GM19351 (cell line): ENCODE data around the gene C1QTNF12.

ENCODE experiments used
- ATAC-seq: cut with Tn5 transposase; IDR thresholded peaks from one replicate; pipeline ENCODE4 v1.9.1; 2021; ENCODE audit warnings: mild to moderate bottlenecking, moderate library complexity; ENCODE audit not compliant: unreplicated experiment

Gene C1QTNF12

GRCh38 chr1:1281533-1282321, 35.2 kb upstream of the C1QTNF12 start:
- no peak for ATAC-seq

- no peak for ATAC-seq
Measured at GRCh38 chr1:1280782-1281481, 34.4 kb upstream of the C1QTNF12 start.

GRCh38 chr1:1279028-1279427, 32.5 kb upstream of the C1QTNF12 start:
- no peak for ATAC-seq

DNA sequence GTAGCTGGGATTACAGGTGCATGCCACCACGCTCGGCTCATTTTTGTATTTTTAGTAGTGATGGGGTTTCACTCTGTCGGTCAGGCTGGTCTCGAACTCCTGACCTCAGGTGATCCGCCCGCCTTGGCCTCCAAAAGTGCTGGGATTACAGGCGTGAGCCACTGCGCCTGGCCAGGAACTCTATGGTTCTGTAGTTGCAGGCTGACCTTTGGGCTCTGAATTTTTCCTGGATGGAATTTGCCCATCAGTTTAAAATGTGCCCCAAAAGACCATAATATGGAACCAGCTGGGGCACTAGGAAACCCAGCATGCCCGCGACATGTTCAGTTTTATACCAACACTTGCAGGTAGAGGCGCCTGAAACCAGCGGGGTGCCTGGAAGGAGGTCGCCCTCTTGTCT, 32.1 kb upstream of the C1QTNF12 start:
- ATAC-seq, result no peak

DNA sequence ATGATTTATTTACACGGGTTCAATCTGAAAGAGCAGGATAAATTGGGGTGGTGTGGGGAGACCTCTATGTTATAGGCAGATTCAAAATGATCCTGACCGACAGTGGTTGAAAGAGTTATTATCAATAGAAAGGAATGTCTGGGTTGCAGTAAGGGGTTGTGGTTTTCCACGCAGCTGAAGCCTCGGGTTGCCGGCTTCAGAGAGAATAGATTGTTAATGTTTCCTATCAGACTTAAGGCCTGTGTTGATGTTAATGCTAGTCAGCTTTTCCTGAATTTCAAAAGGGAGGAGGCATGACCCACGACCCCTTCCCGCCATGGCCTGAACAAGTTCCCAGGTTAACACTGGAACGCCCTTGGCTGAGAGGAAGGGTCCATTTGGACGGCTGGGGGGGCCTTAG, 29.3 kb upstream of the C1QTNF12 start:
- ATAC-seq, result no peak

GRCh38 chr1:1274931-1275431, 28.5 kb upstream of the C1QTNF12 start:
- no peak for ATAC-seq

DNA sequence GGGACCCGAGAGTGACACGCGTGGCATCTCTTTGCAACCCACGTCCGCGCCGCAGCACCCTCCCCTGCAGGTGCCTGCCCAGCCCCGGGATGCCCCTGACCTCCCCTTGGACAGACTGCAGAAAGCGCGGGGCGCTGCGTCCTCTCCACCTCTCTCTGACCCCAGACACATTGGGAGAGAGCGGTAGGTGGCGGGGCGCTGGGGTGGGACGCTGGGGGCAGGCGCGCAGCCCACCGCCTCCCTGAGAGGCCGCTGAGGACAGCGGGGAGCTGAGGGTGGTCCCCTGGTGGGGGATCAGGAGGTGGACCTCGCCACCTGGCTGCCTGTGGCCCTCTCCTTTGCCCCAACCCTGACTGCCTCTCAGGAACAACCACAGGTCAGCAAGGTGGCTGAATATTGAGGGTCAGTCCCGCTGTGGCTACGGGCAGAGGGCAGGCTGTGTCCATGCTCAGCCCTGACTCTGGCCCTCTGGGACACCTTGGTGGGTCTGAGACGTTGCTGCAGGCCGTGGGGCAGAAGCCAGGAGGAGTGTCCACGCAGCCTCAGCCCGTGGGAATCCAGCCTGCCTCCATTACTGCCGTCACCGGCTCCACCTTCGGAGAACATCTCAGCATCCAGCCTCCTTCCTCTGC, 27.9 kb upstream of the C1QTNF12 start:
- ATAC-seq, result no peak

- ATAC-seq, result peak; percentile 93
Measured at GRCh38 chr1:1273512-1274298, 27.2 kb upstream of the C1QTNF12 start, which contains the start of gene UBE2J2. TSS of gene UBE2J2 (minus strand) at chr1:1273854. CDS start at chr1:1267992, 5,862 bp downstream.

DNA sequence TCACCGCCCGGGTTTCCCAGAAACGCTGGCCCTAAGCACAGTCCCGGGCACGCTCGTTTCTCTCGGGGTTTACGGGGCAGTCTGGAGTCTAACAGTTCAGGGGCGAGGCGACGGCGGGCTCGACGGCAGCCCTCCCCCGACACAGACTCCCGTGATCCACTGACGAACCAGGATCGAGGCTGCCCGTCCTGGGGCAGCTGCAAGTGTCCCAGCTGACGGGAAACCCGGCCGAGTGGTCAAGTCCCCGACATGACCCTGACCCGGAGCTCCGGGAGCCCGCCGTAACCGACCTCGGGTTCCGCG, 26.6 kb upstream of the C1QTNF12 start:
- peak; percentile 8 for ATAC-seq

- no peak for ATAC-seq
Measured at GRCh38 chr1:1272341-1273208, 26.1 kb upstream of the C1QTNF12 start.

DNA sequence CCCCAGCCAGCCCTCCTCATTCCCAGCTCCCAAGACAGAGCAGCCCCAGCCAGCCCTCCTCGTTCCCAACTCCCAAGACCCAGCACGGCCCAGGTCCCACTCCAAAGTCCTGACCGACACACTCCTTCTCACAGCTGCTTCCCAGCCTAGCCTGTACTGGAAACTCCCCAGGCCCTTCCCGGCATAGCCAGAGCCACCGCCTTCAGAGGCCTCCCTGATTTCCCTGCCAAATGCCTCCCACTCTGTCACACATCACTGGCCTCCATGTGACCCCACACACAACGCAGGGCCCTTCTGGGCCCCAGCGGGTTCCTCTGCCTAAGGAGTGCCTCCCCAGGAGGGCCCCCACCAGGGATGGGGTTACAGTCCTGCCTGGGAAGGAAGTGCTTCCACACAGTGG, 24.3 kb upstream of the C1QTNF12 start:
- no peak for ATAC-seq

- ATAC-seq, result no peak
Measured at GRCh38 chr1:1268284-1268682, 21.8 kb upstream of the C1QTNF12 start.

GRCh38 chr1:1267488-1268283, 21.2 kb upstream of the C1QTNF12 start:
- no peak for ATAC-seq

GRCh38 chr1:1264868-1265272, 18.3 kb upstream of the C1QTNF12 start:
- ATAC-seq, result no peak

- ATAC-seq, result no peak
Measured at GRCh38 chr1:1264026-1264425, 17.5 kb upstream of the C1QTNF12 start.

- no peak for ATAC-seq
Measured at GRCh38 chr1:1262758-1263157, 16.2 kb upstream of the C1QTNF12 start.

- ATAC-seq, result no peak
Measured at GRCh38 chr1:1262071-1262470, 15.5 kb upstream of the C1QTNF12 start.

DNA sequence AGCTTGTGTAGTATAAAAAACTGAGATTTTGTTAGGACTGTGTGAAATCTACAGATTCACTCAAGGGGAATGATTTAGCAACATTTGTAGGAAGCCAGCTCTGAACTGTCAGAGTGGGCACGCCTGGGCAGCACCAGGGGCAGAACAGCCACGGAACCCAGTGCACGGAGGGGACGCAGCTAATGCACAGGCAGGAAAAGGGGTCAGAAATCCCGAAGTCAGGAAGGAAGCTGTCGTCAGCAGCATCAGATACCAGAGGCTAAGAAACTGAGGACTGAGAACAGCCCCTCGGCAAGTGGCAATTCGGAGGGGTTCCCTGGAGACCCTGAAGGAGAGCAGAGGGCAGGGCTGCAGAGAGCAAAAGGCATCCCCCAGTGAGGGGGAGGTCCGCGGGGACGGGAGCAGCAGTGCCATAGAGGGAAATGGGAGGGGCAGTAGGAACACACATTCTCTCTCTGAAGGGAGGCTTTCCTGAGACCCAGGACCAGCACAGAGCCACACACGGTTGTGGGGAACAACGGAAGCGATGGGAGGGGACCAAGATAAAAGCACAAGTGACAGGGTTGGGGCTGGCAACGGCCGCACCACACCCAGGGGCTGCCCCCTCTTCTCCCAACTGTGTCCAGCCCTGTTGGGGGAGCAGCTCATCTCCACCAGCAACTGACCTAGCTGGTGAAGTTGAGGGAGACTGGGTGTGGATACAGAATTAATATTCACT, 14.5 kb upstream of the C1QTNF12 start:
- ATAC-seq, result no peak
